ENCODE results near the gene HSPB6.

Gene HSPB6

DNA sequence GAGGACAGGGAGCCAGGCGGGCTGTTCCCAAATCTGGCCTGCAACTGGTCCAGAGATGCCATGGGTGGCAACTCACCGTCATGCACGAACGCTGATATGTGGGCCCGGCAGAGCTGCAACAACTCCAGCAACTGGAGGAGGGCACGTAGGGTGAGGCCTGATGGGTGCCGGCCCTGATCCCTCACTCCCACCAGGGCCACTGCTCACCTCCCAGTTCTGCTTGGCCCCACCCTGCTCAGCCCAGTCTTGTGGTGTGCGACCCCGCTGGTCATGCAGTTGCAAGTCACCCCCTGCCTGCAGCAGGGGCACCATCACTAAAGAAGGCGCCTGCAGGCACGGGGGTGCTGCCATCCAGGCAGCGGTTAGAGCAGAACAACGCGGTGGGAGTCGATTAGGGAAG, 35.5 kb upstream of the HSPB6 start:
- DNase-seq (ENCODE audit: low read depth, low spot score), result no peak
- no CpG with 5 or more reads among the region's 15 CpGs for WGBS (ENCODE audit: insufficient coverage, insufficient read length)
- Histone ChIP-seq H3K36me3 (ENCODE audit: control insufficient read depth, insufficient read depth, low read length) (no peaks in the 10 kb centered on the region; the same call in 1 of the 2 replicates), H3K9me3 (ENCODE audit: control insufficient read depth, insufficient read depth, low read length) (no peaks in the 10 kb centered on the region), H3K27ac (ENCODE audit: low read length) (no peak overlapping the region), H3K27me3 (ENCODE audit: control insufficient read depth, insufficient read depth, low read length) (peaks cover 2% of the 10 kb centered on the region; the same call in 1 of the 2 replicates), H3K4me3 (ENCODE audit: low read length) (no peak overlapping the region), H3K4me1 (ENCODE audit: control insufficient read depth, insufficient read depth, low read length) (no peaks in the 10 kb centered on the region; the same call in 1 of the 2 replicates)

- no peaks in the 10 kb centered on the region; the same call in 1 of the 2 replicates for H3K4me1 ChIP-seq (ENCODE audit: control insufficient read depth, insufficient read depth, low read length)
These were observed 35.0 kb upstream of the HSPB6 start for GRCh38 chr19:35791814-35792279.

DNA sequence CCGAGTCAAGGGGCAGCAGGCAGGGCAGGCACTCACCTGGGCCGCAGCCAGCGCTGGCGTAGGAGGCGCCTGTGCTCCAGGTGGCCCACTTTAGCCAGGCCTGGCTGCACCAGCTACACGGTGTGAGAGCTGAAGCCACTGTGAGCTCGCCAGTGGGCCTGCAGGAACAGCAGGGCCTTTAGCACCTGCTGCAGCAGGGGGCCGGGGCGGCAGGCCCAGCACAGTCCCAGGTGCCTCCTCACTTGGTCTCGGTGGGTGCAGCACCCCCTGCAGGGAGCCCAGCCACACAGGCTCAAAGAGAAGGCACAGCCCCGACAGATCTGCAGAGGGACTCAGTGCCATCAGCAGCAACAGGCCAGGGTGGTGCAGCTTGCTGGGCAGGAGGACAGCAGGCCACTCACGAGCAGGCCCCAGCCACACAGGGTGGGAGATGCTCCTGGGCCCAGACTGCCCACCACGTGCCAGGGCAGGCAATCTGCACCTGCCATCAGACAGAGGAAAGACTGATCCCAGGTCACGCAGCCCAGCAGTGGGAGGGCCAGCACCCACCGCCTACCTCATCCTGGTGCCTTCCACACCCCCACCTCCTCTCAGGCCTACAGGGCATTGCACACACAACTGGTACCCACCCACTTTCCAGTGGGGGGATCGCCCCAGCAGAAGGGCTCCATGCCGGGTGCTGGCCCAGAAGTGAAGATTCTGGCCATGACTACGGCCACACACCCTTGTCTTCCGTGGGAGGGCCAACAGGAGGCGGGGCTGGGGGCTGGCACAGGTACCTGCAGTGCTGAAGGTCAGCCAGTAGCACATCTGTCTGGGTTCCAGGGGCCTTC, 34.4 kb upstream of the HSPB6 start:
- no CpG with 5 or more reads among the region's 20 CpGs for WGBS (ENCODE audit: insufficient coverage, insufficient read length)
- Histone ChIP-seq H3K27me3 (ENCODE audit: control insufficient read depth, insufficient read depth, low read length) (no peaks in the 10 kb centered on the region), H3K9me3 (ENCODE audit: control insufficient read depth, insufficient read depth, low read length) (no peaks in the 10 kb centered on the region), H3K4me3 (ENCODE audit: low read length) (no peak overlapping the region), H3K4me1 (ENCODE audit: control insufficient read depth, insufficient read depth, low read length) (no peaks in the 10 kb centered on the region; the same call in 1 of the 2 replicates), H3K27ac (ENCODE audit: low read length) (no peak overlapping the region), H3K36me3 (ENCODE audit: control insufficient read depth, insufficient read depth, low read length) (no peaks in the 10 kb centered on the region; the same call in 1 of the 2 replicates)
- DNase-seq (ENCODE audit: low read depth, low spot score), result no peak

More at GRCh38 chr19:35791814-35792279, 35.0 kb upstream of the HSPB6 start:
- Histone ChIP-seq H3K9me3 (ENCODE audit: control insufficient read depth, insufficient read depth, low read length) (no peaks in the 10 kb centered on the region), H3K27ac (ENCODE audit: low read length) (no peak overlapping the region), H3K36me3 (ENCODE audit: control insufficient read depth, insufficient read depth, low read length) (no peaks in the 10 kb centered on the region; the same call in 1 of the 2 replicates), H3K4me3 (ENCODE audit: low read length) (no peak overlapping the region), H3K27me3 (ENCODE audit: control insufficient read depth, insufficient read depth, low read length) (peaks cover under 1% of the 10 kb centered on the region; the same call in 1 of the 2 replicates)
- no peak for DNase-seq (ENCODE audit: low read depth, low spot score)
- no CpG with 5 or more reads among the region's 9 CpGs for WGBS (ENCODE audit: insufficient coverage, insufficient read length)

- no peak for DNase-seq (ENCODE audit: low read depth, low spot score)
- Histone ChIP-seq H3K9me3 (ENCODE audit: control insufficient read depth, insufficient read depth, low read length) (no peaks in the 10 kb centered on the region), H3K4me1 (ENCODE audit: control insufficient read depth, insufficient read depth, low read length) (peaks cover 3% of the 10 kb centered on the region; the same call in 1 of the 2 replicates), H3K36me3 (ENCODE audit: control insufficient read depth, insufficient read depth, low read length) (no peaks in the 10 kb centered on the region; the same call in 1 of the 2 replicates), H3K27me3 (ENCODE audit: control insufficient read depth, insufficient read depth, low read length) (no peaks in the 10 kb centered on the region), H3K4me3 (ENCODE audit: low read length) (no peak overlapping the region), H3K27ac (ENCODE audit: low read length) (no peak overlapping the region)
- WGBS (ENCODE audit: insufficient coverage, insufficient read length), result no CpG with 5 or more reads among the region's 19 CpGs
These were observed 33.4 kb upstream of the HSPB6 start for GRCh38 chr19:35789978-35790944.

DNA sequence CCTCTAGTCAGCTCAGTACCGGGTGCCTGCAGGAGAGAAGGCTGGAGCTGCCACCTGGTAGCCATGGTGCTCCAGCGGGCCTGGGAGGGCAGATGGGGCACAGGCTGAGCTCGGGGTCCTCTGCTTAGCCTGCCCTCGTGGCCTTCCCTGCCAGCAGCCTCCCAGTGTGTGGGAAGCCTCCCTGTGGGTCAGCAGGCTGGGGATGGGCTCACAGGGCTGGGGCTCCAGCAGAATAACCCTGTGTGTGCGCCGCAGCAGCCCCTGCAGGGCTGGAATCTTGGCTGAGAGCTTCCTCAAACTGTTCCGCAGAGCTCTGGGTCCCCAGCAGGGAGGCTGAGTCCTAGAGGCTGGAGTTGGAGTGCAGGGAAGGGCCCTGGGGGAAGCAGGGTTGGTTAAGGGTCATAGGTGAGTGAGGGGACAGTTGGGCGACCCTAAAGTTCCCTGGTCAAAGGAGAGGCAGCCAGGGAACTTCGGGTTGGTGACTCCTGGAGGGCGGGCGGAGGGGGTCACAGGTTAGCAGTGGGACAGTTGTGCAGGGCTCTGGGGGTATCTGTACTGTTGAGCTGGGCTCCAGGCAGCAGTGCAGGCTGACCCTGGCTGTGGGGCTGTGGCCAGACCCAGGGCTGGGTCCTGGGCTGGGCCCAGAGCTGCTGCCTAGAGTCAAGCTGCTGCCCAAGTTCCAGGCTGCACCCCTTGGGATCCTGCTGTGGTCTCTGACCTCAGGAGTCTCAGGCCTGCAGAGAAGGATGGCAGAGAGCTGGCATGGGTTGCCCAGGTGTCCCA, 32.6 kb upstream of the HSPB6 start:
- Histone ChIP-seq H3K27me3 (ENCODE audit: control insufficient read depth, insufficient read depth, low read length) (no peaks in the 10 kb centered on the region), H3K36me3 (ENCODE audit: control insufficient read depth, insufficient read depth, low read length) (no peaks in the 10 kb centered on the region; the same call in 1 of the 2 replicates), H3K9me3 (ENCODE audit: control insufficient read depth, insufficient read depth, low read length) (no peaks in the 10 kb centered on the region), H3K27ac (ENCODE audit: low read length) (no peak overlapping the region), H3K4me1 (ENCODE audit: control insufficient read depth, insufficient read depth, low read length) (peaks cover 3% of the 10 kb centered on the region; the same call in 1 of the 2 replicates), H3K4me3 (ENCODE audit: low read length) (no peak overlapping the region)
- DNase-seq (ENCODE audit: low read depth, low spot score), result no peak
- WGBS (ENCODE audit: insufficient coverage, insufficient read length), result no CpG with 5 or more reads among the region's 11 CpGs

DNA sequence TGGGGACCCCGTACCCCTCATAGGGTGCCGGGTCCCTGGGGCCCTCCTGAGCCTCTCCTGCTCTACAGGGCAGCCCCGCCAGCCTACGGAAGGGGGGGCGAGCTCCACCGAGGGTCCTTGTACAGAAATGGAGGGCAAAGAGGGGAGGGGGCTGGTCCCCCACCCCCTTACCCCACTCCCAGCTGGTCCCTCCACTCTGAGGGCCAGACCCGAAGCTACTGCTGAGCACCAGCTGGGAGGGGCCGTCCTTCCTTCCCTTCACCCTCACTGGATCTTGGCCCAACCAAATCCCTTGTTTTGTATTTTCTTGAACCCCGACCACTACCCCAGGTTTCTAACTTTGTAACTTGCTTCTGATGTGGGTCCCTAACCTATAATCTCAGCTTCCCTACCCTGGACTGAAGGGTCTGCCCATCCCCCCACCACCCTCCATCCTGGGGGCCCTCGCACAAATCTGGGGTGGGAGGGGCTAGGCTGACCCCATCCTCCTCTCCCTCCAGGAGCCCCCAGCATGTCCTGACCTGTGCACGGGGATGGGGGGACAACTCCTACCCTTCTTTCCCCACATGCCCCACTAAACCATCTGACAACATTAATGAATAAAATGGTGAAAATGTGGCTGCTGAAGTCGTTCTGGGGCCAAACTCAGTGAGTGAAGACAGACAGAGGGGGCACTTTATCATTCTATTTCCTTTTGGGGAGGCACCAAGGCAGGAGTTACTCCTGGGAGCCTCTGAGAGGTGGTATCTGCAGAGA, 31.6 kb upstream of the HSPB6 start:
- Histone ChIP-seq H3K4me1 (ENCODE audit: control insufficient read depth, insufficient read depth, low read length) (peaks cover 3% of the 10 kb centered on the region; the same call in 1 of the 2 replicates), H3K4me3 (ENCODE audit: low read length) (no peak overlapping the region), H3K27ac (ENCODE audit: low read length) (no peak overlapping the region), H3K36me3 (ENCODE audit: control insufficient read depth, insufficient read depth, low read length) (no peaks in the 10 kb centered on the region; the same call in 1 of the 2 replicates), H3K9me3 (ENCODE audit: control insufficient read depth, insufficient read depth, low read length) (no peaks in the 10 kb centered on the region), H3K27me3 (ENCODE audit: control insufficient read depth, insufficient read depth, low read length) (no peaks in the 10 kb centered on the region)
- WGBS (ENCODE audit: insufficient coverage, insufficient read length), result no CpG with 5 or more reads among the region's 12 CpGs
- DNase-seq (ENCODE audit: low read depth, low spot score), result no peak

GRCh38 chr19:35787227-35787799, 30.5 kb upstream of the HSPB6 start:
- no peaks in the 10 kb centered on the region for H3K9me3 ChIP-seq (ENCODE audit: control insufficient read depth, insufficient read depth, low read length)
- no peak overlapping the region for H3K27ac ChIP-seq (ENCODE audit: low read length)
- H3K4me1 ChIP-seq (ENCODE audit: control insufficient read depth, insufficient read depth, low read length), result peaks cover 5% of the 10 kb centered on the region; the same call in 1 of the 2 replicates
- no peak for DNase-seq (ENCODE audit: low read depth, low spot score)
- H3K36me3 ChIP-seq (ENCODE audit: control insufficient read depth, insufficient read depth, low read length), result no peaks in the 10 kb centered on the region; the same call in 1 of the 2 replicates
- WGBS (ENCODE audit: insufficient coverage, insufficient read length), result no CpG with 5 or more reads among the region's 15 CpGs
- no peaks in the 10 kb centered on the region for H3K27me3 ChIP-seq (ENCODE audit: control insufficient read depth, insufficient read depth, low read length)
- H3K4me3 ChIP-seq (ENCODE audit: low read length), result no peak overlapping the region

DNA sequence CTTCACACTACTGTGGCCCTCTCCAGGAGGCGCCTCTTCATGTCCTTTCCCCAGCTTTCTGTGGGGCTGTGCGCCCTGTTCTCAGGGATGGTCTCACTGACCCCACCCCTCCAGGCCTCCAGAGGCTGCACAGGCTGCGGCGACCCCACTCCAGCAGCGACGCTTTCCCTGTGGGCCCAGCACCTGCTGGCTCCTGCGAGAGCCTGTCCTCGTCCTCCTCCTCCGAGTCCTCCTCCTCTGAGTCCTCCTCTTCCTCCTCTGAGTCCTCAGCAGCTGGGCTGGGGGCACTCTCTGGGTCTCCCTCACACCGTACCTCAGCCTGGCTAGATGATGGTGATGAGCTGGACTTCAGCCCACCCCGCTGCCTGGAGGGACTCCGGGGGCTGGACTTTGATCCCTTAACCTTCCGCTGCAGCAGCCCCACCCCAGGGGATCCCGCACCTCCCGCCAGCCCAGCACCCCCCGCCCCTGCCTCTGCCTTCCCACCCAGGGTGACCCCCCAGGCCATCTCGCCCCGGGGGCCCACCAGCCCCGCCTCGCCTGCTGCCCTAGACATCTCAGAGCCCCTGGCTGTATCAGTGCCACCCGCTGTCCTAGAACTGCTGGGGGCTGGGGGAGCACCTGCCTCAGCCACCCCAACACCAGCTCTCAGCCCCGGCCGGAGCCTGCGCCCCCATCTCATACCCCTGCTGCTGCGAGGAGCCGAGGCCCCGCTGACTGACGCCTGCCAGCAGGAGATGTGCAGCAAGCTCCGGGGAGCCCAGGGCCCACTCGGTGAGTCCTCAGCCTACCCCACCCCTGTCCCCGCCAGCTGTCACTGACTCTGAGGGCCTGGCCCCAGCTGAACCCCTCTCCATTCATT, 29.7 kb upstream of the HSPB6 start:
- no peaks in the 10 kb centered on the region; the same call in 1 of the 2 replicates for H3K36me3 ChIP-seq (ENCODE audit: control insufficient read depth, insufficient read depth, low read length)
- H3K4me3 ChIP-seq (ENCODE audit: low read length), result no peak overlapping the region
- H3K27me3 ChIP-seq (ENCODE audit: control insufficient read depth, insufficient read depth, low read length), result no peaks in the 10 kb centered on the region
- WGBS (ENCODE audit: insufficient coverage, insufficient read length), result no CpG with 5 or more reads among the region's 31 CpGs
- H3K27ac ChIP-seq (ENCODE audit: low read length), result no peak overlapping the region
- DNase-seq (ENCODE audit: low read depth, low spot score), result no peak
- no peaks in the 10 kb centered on the region for H3K9me3 ChIP-seq (ENCODE audit: control insufficient read depth, insufficient read depth, low read length)
- H3K4me1 ChIP-seq (ENCODE audit: control insufficient read depth, insufficient read depth, low read length), result peaks cover 6% of the 10 kb centered on the region

Data from iPS DF 6.9 (cell line).